ENCODE measurements around the gene PRDM10. TPM values are rescaled to one million over a fixed set of nuclear protein-coding genes. Genes with fewer than 3 reads are reported as not detected.

Gene PRDM10
- total RNA-seq, 1 donor from 2014 or later, result 14.6 TPM

GRCh38 chr11:129946256-129946655, 56.4 kb downstream of the PRDM10 start:
- Mint-ChIP-seq H3K9me3 (no peaks in the 10 kb centered on the region), H3K4me3 (no peak overlapping the region), H3K36me3 (ENCODE audit: low read depth) (peaks cover 50% of the 10 kb centered on the region), H3K4me1 (peaks cover 15% of the 10 kb centered on the region), H3K27ac (no peak overlapping the region), H3K27me3 (no peaks in the 10 kb centered on the region)
- DNase-seq (no peak), ATAC-seq (ENCODE audit: low read depth) (no peak)
- POLR2A ChIA-PET, result no interaction called here
- no peak for TF ChIP-seq CTCF (IDR thresholded peaks at IDR 0.05)
- CTCF ChIA-PET, result interaction anchor here (0.6 to 1.3 kb wide), 2 partner anchors 59 to 186 kb away, joined by 3 to 8 read pairs; no protein-coding TSS in a partner anchor
- intact Hi-C loops (cut with micrococcal nuclease), result no loop called here

DNA sequence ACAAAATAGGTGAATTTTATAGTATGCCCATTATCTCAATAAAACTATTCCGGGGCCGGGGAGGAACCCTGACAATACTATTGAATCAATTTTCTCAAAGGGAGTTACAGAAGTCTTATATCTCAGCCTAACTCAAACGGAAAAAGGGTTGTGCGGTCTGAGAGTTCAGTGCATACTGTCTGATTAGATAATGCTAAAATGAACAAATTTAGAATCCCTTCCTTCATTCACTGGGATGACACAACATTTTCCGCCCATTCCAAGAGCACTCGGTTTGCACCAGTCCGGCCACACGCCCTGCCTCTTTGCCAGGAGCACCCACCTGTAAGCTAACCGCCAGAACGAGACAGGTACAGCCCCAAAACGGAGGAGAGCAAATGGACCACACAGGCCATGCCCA, 57.3 kb downstream of the PRDM10 start:
- TF ChIP-seq CTCF (IDR thresholded peaks at IDR 0.05), result no peak
- H3K4me3 Mint-ChIP-seq, result no peak overlapping the region
- POLR2A ChIA-PET, result no interaction called here
- no peak for DNase-seq
- no peak overlapping the region for H3K27ac Mint-ChIP-seq
- H3K9me3 Mint-ChIP-seq, result no peaks in the 10 kb centered on the region
- intact Hi-C loops (cut with micrococcal nuclease), result no loop called here
- no peaks in the 10 kb centered on the region for H3K27me3 Mint-ChIP-seq
- H3K4me1 Mint-ChIP-seq, result peaks cover 10% of the 10 kb centered on the region
- peaks cover 55% of the 10 kb centered on the region for H3K36me3 Mint-ChIP-seq (ENCODE audit: low read depth)
- CTCF ChIA-PET, result no interaction called here
- no peak for ATAC-seq (ENCODE audit: low read depth)

GRCh38 chr11:129944696-129945095, 57.9 kb downstream of the PRDM10 start:
- ATAC-seq (ENCODE audit: low read depth) (no peak), DNase-seq (no peak)
- CTCF ChIA-PET, result no interaction called here
- POLR2A ChIA-PET, result no interaction called here
- Mint-ChIP-seq H3K4me3 (no peak overlapping the region), H3K9me3 (no peaks in the 10 kb centered on the region), H3K27me3 (no peaks in the 10 kb centered on the region), H3K27ac (no peak overlapping the region), H3K4me1 (peaks cover 8% of the 10 kb centered on the region), H3K36me3 (ENCODE audit: low read depth) (peaks cover 55% of the 10 kb centered on the region)
- intact Hi-C loops (cut with micrococcal nuclease), result no loop called here
- TF ChIP-seq CTCF (IDR thresholded peaks at IDR 0.05), result no peak

GRCh38 chr11:129943036-129943435, 59.6 kb downstream of the PRDM10 start:
- no peak overlapping the region for H3K4me3 Mint-ChIP-seq
- no peaks in the 10 kb centered on the region for H3K27me3 Mint-ChIP-seq
- peaks cover 8% of the 10 kb centered on the region for H3K4me1 Mint-ChIP-seq
- no peak overlapping the region for H3K27ac Mint-ChIP-seq
- peaks cover 51% of the 10 kb centered on the region for H3K36me3 Mint-ChIP-seq (ENCODE audit: low read depth)
- POLR2A ChIA-PET, result no interaction called here
- no peaks in the 10 kb centered on the region for H3K9me3 Mint-ChIP-seq
- CTCF ChIA-PET, result no interaction called here
- DNase-seq (no peak), ATAC-seq (ENCODE audit: low read depth) (no peak)
- intact Hi-C loops (cut with micrococcal nuclease), result no loop called here
- TF ChIP-seq CTCF (IDR thresholded peaks at IDR 0.05), result no peak

- Mint-ChIP-seq H3K27ac (no peak overlapping the region), H3K4me1 (no peaks in the 10 kb centered on the region), H3K27me3 (no peaks in the 10 kb centered on the region), H3K36me3 (ENCODE audit: low read depth) (peaks cover 32% of the 10 kb centered on the region), H3K4me3 (no peak overlapping the region), H3K9me3 (no peaks in the 10 kb centered on the region)
- CTCF ChIA-PET, result interaction anchor here (1.2 kb wide), 1 partner anchor 193 kb away, joined by 4 read pairs; no protein-coding TSS in a partner anchor
- TF ChIP-seq CTCF (IDR thresholded peaks at IDR 0.05), result no peak
- intact Hi-C loops (cut with micrococcal nuclease), result no loop called here
- POLR2A ChIA-PET, result no interaction called here
- DNase-seq (no peak), ATAC-seq (ENCODE audit: low read depth) (no peak)
Observed at GRCh38 chr11:129939510-129939909, 63.1 kb downstream of the PRDM10 start.

All from activated B cell treated with CpG ODN at 0.5 μM for 24 hours (primary cell).